ENCODE results near the gene SHISA6.

SHISA6 gene

GRCh38 chr17:11503308-11504035 is 262.5 kb downstream of the SHISA6 start:
- H3K4me1 Mint-ChIP-seq (ENCODE audit: low read depth): no peaks in the 10 kb centered on the region
- H3K27me3 Mint-ChIP-seq: no peaks in the 10 kb centered on the region
- no peak overlapping the region for H3K27ac Mint-ChIP-seq
- no peaks in the 10 kb centered on the region for H3K36me3 Mint-ChIP-seq (ENCODE audit: low read depth)
- H3K4me3 Mint-ChIP-seq: no peak overlapping the region
- H3K9me3 Mint-ChIP-seq: peaks cover 17% of the 10 kb centered on the region

GRCh38 chr17:11506635-11507034 is 265.6 kb downstream of the SHISA6 start:
- H3K36me3 Mint-ChIP-seq (ENCODE audit: low read depth): no peaks in the 10 kb centered on the region
- no peaks in the 10 kb centered on the region for H3K27me3 Mint-ChIP-seq
- H3K9me3 Mint-ChIP-seq: peaks cover 14% of the 10 kb centered on the region
- no peaks in the 10 kb centered on the region for H3K4me1 Mint-ChIP-seq (ENCODE audit: low read depth)
- H3K4me3 Mint-ChIP-seq: no peak overlapping the region
- H3K27ac Mint-ChIP-seq: no peak overlapping the region

GRCh38 chr17:11511696-11512095 is 270.7 kb downstream of the SHISA6 start:
- Mint-ChIP-seq H3K27me3 (no peaks in the 10 kb centered on the region), H3K4me1 (ENCODE audit: low read depth) (no peaks in the 10 kb centered on the region), H3K4me3 (no peak overlapping the region), H3K9me3 (peaks cover 11% of the 10 kb centered on the region), H3K36me3 (ENCODE audit: low read depth) (no peaks in the 10 kb centered on the region), H3K27ac (no peak overlapping the region)

GRCh38 chr17:11514565-11514964 is 273.6 kb downstream of the SHISA6 start:
- H3K36me3 Mint-ChIP-seq (ENCODE audit: low read depth): no peaks in the 10 kb centered on the region
- no peaks in the 10 kb centered on the region for H3K4me1 Mint-ChIP-seq (ENCODE audit: low read depth)
- H3K27me3 Mint-ChIP-seq: no peaks in the 10 kb centered on the region
- peaks cover 7% of the 10 kb centered on the region for H3K9me3 Mint-ChIP-seq
- H3K4me3 Mint-ChIP-seq: no peak overlapping the region
- no peak overlapping the region for H3K27ac Mint-ChIP-seq

- no peaks in the 10 kb centered on the region for H3K4me1 Mint-ChIP-seq (ENCODE audit: low read depth)
- H3K27ac Mint-ChIP-seq: no peak overlapping the region
- H3K4me3 Mint-ChIP-seq: no peak overlapping the region
- peaks cover 7% of the 10 kb centered on the region for H3K9me3 Mint-ChIP-seq
- no peaks in the 10 kb centered on the region for H3K36me3 Mint-ChIP-seq (ENCODE audit: low read depth)
- H3K27me3 Mint-ChIP-seq: no peaks in the 10 kb centered on the region
These were observed 274.1 kb downstream of the SHISA6 start for GRCh38 chr17:11514981-11515680.

GRCh38 chr17:11515901-11516300 is 274.9 kb downstream of the SHISA6 start:
- no peak overlapping the region for H3K4me3 Mint-ChIP-seq
- no peak overlapping the region for H3K27ac Mint-ChIP-seq
- H3K27me3 Mint-ChIP-seq: no peaks in the 10 kb centered on the region
- peaks cover 5% of the 10 kb centered on the region for H3K9me3 Mint-ChIP-seq
- no peaks in the 10 kb centered on the region for H3K4me1 Mint-ChIP-seq (ENCODE audit: low read depth)
- H3K36me3 Mint-ChIP-seq (ENCODE audit: low read depth): no peaks in the 10 kb centered on the region

- Mint-ChIP-seq H3K27me3 (no peaks in the 10 kb centered on the region), H3K36me3 (ENCODE audit: low read depth) (no peaks in the 10 kb centered on the region), H3K27ac (no peak overlapping the region), H3K9me3 (peaks cover 23% of the 10 kb centered on the region), H3K4me3 (no peak overlapping the region), H3K4me1 (ENCODE audit: low read depth) (no peaks in the 10 kb centered on the region)
These were observed 294.2 kb downstream of the SHISA6 start for GRCh38 chr17:11535231-11535630.

GRCh38 chr17:11538366-11538765 is 297.4 kb downstream of the SHISA6 start:
- Mint-ChIP-seq H3K36me3 (ENCODE audit: low read depth) (no peaks in the 10 kb centered on the region), H3K27me3 (no peaks in the 10 kb centered on the region), H3K4me1 (ENCODE audit: low read depth) (no peaks in the 10 kb centered on the region), H3K27ac (no peak overlapping the region), H3K9me3 (peaks cover 27% of the 10 kb centered on the region), H3K4me3 (no peak overlapping the region)

- Mint-ChIP-seq H3K4me1 (ENCODE audit: low read depth) (no peaks in the 10 kb centered on the region), H3K36me3 (ENCODE audit: low read depth) (no peaks in the 10 kb centered on the region), H3K9me3 (peaks cover 23% of the 10 kb centered on the region), H3K27ac (no peak overlapping the region), H3K4me3 (no peak overlapping the region), H3K27me3 (no peaks in the 10 kb centered on the region)
These were observed 298.6 kb downstream of the SHISA6 start for GRCh38 chr17:11539637-11540036.

- Mint-ChIP-seq H3K27ac (no peak overlapping the region), H3K4me3 (no peak overlapping the region), H3K27me3 (no peaks in the 10 kb centered on the region), H3K36me3 (ENCODE audit: low read depth) (no peaks in the 10 kb centered on the region), H3K4me1 (ENCODE audit: low read depth) (no peaks in the 10 kb centered on the region), H3K9me3 (peaks cover 10% of the 10 kb centered on the region)
These were observed 304.0 kb downstream of the SHISA6 start for GRCh38 chr17:11545002-11545401.

GRCh38 chr17:11545696-11546095 is 304.7 kb downstream of the SHISA6 start:
- no peak overlapping the region for H3K27ac Mint-ChIP-seq
- no peaks in the 10 kb centered on the region for H3K4me1 Mint-ChIP-seq (ENCODE audit: low read depth)
- peaks cover 3% of the 10 kb centered on the region for H3K9me3 Mint-ChIP-seq
- no peaks in the 10 kb centered on the region for H3K36me3 Mint-ChIP-seq (ENCODE audit: low read depth)
- H3K4me3 Mint-ChIP-seq: no peak overlapping the region
- H3K27me3 Mint-ChIP-seq: no peaks in the 10 kb centered on the region

- Mint-ChIP-seq H3K36me3 (ENCODE audit: low read depth) (no peaks in the 10 kb centered on the region), H3K27ac (no peak overlapping the region), H3K9me3 (no peaks in the 10 kb centered on the region), H3K27me3 (no peaks in the 10 kb centered on the region), H3K4me3 (no peak overlapping the region), H3K4me1 (ENCODE audit: low read depth) (no peaks in the 10 kb centered on the region)
These were observed 306.8 kb downstream of the SHISA6 start for GRCh38 chr17:11547853-11548252.

GRCh38 chr17:11548398-11548797 is 307.4 kb downstream of the SHISA6 start:
- Mint-ChIP-seq H3K27me3 (no peaks in the 10 kb centered on the region), H3K27ac (no peak overlapping the region), H3K4me3 (no peak overlapping the region), H3K9me3 (no peaks in the 10 kb centered on the region), H3K36me3 (ENCODE audit: low read depth) (no peaks in the 10 kb centered on the region), H3K4me1 (ENCODE audit: low read depth) (no peaks in the 10 kb centered on the region)

- no peaks in the 10 kb centered on the region for H3K27me3 Mint-ChIP-seq
- H3K9me3 Mint-ChIP-seq: peaks cover 5% of the 10 kb centered on the region
- H3K27ac Mint-ChIP-seq: no peak overlapping the region
- no peaks in the 10 kb centered on the region for H3K4me1 Mint-ChIP-seq (ENCODE audit: low read depth)
- no peak overlapping the region for H3K4me3 Mint-ChIP-seq
- H3K36me3 Mint-ChIP-seq (ENCODE audit: low read depth): no peaks in the 10 kb centered on the region
These were observed 309.4 kb downstream of the SHISA6 start for GRCh38 chr17:11550431-11550830.

GRCh38 chr17:11551442-11551841 is 310.4 kb downstream of the SHISA6 start:
- H3K4me1 Mint-ChIP-seq (ENCODE audit: low read depth): no peaks in the 10 kb centered on the region
- peaks cover 5% of the 10 kb centered on the region for H3K9me3 Mint-ChIP-seq
- H3K36me3 Mint-ChIP-seq (ENCODE audit: low read depth): no peaks in the 10 kb centered on the region
- H3K27ac Mint-ChIP-seq: no peak overlapping the region
- H3K4me3 Mint-ChIP-seq: no peak overlapping the region
- H3K27me3 Mint-ChIP-seq: no peaks in the 10 kb centered on the region

- H3K9me3 Mint-ChIP-seq: peaks cover 5% of the 10 kb centered on the region
- no peaks in the 10 kb centered on the region for H3K4me1 Mint-ChIP-seq (ENCODE audit: low read depth)
These were observed 312.1 kb downstream of the SHISA6 start for GRCh38 chr17:11553135-11553534.

More at GRCh38 chr17:11553135-11553534, 312.1 kb downstream of the SHISA6 start:
- Mint-ChIP-seq H3K36me3 (ENCODE audit: low read depth) (no peaks in the 10 kb centered on the region), H3K4me3 (no peak overlapping the region), H3K27ac (no peak overlapping the region), H3K27me3 (no peaks in the 10 kb centered on the region)
